HEK293T (cell line): ENCODE measurements around the gene MANEAL.

ENCODE experiments used
- CTCF ChIA-PET: fragments of 350-600 bp; formaldehyde crosslinking; extraction: SDS; loops from one replicate; lab custom pipeline; 2021; ENCODE audit warnings: antibody characterized with exemption, inconsistent platforms; lab: Yijun Ruan, JAX
- POLR2A ChIA-PET: fragments of 350-600 bp; formaldehyde crosslinking; extraction: SDS; loops from one replicate; lab custom pipeline; 2020; ENCODE audit warnings: antibody characterized with exemption, inconsistent platforms; lab: Yijun Ruan, JAX
- DNase-seq: peaks from one replicate; pipeline ENCODE4 v3.0.0; 2012; ENCODE audit warnings: mixed read lengths; ENCODE audit errors: extremely low spot score
- ARNT ChIP-seq: fragments of 450-650 bp; IDR thresholded peaks from 2 replicates; pipeline ENCODE4 v1.6.1; 2017; ENCODE audit warnings: mild to moderate bottlenecking
- BHLHE40 ChIP-seq: fragments of 450-650 bp; IDR thresholded peaks from 2 replicates; pipeline ENCODE4 v1.6.1; 2016; ENCODE audit warnings: mild to moderate bottlenecking, moderate library complexity, borderline replicate concordance
- CTBP1 ChIP-seq: fragments of 450-650 bp; IDR thresholded peaks from 2 replicates; pipeline ENCODE4 v1.6.1; 2016; ENCODE audit warnings: borderline replicate concordance
- ELF4 ChIP-seq: fragments of 450-650 bp; IDR thresholded peaks from 2 replicates; pipeline ENCODE4 v1.6.1; 2017; ENCODE audit warnings: antibody characterized with exemption
- FOXA1 ChIP-seq: fragments of 450-650 bp; IDR thresholded peaks from 2 replicates; pipeline ENCODE4 v1.6.1; 2016; ENCODE audit warnings: mild to moderate bottlenecking
- FOXK2 ChIP-seq: fragments of 450-650 bp; IDR thresholded peaks from 2 replicates; pipeline ENCODE4 v1.6.1; 2016; ENCODE audit warnings: mild to moderate bottlenecking
- FOXM1 ChIP-seq: fragments of 450-650 bp; IDR thresholded peaks from 2 replicates; pipeline ENCODE4 v1.6.1; 2017; ENCODE audit warnings: mild to moderate bottlenecking, borderline replicate concordance
- HDGF ChIP-seq: fragments of 450-650 bp; IDR thresholded peaks from 2 replicates; pipeline ENCODE4 v1.6.1; 2017; ENCODE audit warnings: antibody characterized with exemption, borderline replicate concordance
- L3MBTL2 ChIP-seq: fragments of 450-650 bp; conservative IDR thresholded peaks from 2 replicates; pipeline ENCODE4 v1.6.1; 2016; ENCODE audit warnings: mild to moderate bottlenecking
- LEF1 ChIP-seq: fragments of 450-650 bp; IDR thresholded peaks from 2 replicates; pipeline ENCODE4 v1.6.1; 2017; ENCODE audit warnings: mild to moderate bottlenecking, borderline replicate concordance
- NFRKB ChIP-seq: fragments of 450-650 bp; IDR thresholded peaks from 2 replicates; pipeline ENCODE4 v1.6.1; 2016; ENCODE audit warnings: mild to moderate bottlenecking, moderate library complexity
- SP1 ChIP-seq: fragments of 450-650 bp; IDR thresholded peaks from 2 replicates; pipeline ENCODE4 v1.6.1; 2017
- SUZ12 ChIP-seq: fragments of 450-650 bp; IDR thresholded peaks from 2 replicates; pipeline ENCODE4 v1.6.1; 2016; ENCODE audit warnings: mild to moderate bottlenecking
- TARDBP ChIP-seq: fragments of 450-650 bp; IDR thresholded peaks from 2 replicates; pipeline ENCODE4 v1.6.1; 2016
- ZNF384 ChIP-seq: fragments of 450-650 bp; IDR thresholded peaks from 2 replicates; pipeline ENCODE4 v1.6.1; 2016
- TF ChIP-seq, protein P1 (sequence below): fragments of 450-650 bp; IDR thresholded peaks from 2 replicates; pipeline ENCODE4 v1.6.1; 2016

MANEAL gene

DNA sequence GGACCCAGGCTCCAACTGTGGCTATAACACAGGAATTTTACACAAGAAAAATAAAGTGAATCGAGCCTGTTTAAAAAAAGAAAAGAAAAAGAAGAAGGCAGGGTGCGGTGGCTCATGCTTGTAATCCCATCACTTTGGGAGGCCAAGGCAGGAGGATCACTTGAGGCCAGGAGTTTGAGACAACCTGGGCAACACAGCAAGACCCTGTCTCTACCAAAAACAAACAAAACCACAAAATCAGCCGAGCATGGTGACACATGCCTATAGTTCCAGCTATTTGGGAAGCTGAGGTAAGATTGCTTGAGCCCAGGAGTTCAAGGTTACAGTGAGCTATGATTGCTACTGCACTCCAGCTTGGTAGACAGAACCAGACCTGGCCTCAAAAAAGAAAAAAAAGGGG is 48.0 kb downstream of the MANEAL start:
- TF ChIP-seq, protein P1, sequence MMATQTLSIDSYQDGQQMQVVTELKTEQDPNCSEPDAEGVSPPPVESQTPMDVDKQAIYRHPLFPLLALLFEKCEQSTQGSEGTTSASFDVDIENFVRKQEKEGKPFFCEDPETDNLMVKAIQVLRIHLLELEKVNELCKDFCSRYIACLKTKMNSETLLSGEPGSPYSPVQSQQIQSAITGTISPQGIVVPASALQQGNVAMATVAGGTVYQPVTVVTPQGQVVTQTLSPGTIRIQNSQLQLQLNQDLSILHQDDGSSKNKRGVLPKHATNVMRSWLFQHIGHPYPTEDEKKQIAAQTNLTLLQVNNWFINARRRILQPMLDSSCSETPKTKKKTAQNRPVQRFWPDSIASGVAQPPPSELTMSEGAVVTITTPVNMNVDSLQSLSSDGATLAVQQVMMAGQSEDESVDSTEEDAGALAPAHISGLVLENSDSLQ: no peak
- TF ChIP-seq FOXA1: no peak
- no peak for TF ChIP-seq BHLHE40
- no peak for TF ChIP-seq CTBP1
- no peak for TF ChIP-seq ARNT
- TF ChIP-seq FOXK2: no peak
- TF ChIP-seq FOXM1: no peak
- TF ChIP-seq NFRKB: no peak
- no peak for TF ChIP-seq L3MBTL2
- no peak for TF ChIP-seq ZNF384
- no peak for TF ChIP-seq SUZ12
- POLR2A ChIA-PET: interaction anchor here (0.6 kb wide), 1 partner anchor 18 kb away, joined by 3 read pairs; the partner anchor contains the start of gene MTF1
- CTCF ChIA-PET: interaction anchor here (1.6 kb wide), 1 partner anchor 33 kb away, joined by 3 read pairs; no protein-coding TSS in a partner anchor

DNA sequence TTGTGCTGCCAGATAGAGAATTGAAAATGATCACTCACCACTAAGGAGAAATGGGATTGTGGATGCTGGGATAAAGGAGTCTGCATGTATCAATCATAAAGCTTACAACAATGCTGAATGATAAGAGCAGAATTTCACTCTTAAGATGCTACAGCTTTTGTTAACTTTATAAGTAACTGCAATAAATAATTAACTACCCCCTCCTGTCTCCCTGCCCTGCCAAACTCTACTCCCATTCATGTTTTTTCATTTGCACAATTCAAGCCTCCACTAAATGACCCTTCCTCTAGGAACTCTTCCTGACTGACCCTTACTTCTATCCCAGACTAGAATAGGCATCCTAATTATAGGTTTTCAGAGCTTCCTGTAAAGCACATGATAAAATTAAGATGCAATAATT is 50.9 kb downstream of the MANEAL start:
- TF ChIP-seq L3MBTL2 (no peak), CTBP1 (no peak), LEF1 (no peak), SP1 (no peak), SUZ12 (no peak), NFRKB (no peak), ZNF384 (no peak), FOXA1 (no peak), FOXK2 (no peak), FOXM1 (no peak), BHLHE40 (no peak), ARNT (no peak), HDGF (no peak), TARDBP (no peak)
- TF ChIP-seq, protein P1: no peak
- ChIA-PET POLR2A (no interaction called here), CTCF (interaction anchor here (0.6 kb wide), 1 partner anchor 227 kb away, joined by 3 read pairs; no protein-coding TSS in a partner anchor)
- no peak for DNase-seq

More for the DNA sequence above, 48.0 kb downstream of the MANEAL start:
- DNase-seq: no peak

DNA sequence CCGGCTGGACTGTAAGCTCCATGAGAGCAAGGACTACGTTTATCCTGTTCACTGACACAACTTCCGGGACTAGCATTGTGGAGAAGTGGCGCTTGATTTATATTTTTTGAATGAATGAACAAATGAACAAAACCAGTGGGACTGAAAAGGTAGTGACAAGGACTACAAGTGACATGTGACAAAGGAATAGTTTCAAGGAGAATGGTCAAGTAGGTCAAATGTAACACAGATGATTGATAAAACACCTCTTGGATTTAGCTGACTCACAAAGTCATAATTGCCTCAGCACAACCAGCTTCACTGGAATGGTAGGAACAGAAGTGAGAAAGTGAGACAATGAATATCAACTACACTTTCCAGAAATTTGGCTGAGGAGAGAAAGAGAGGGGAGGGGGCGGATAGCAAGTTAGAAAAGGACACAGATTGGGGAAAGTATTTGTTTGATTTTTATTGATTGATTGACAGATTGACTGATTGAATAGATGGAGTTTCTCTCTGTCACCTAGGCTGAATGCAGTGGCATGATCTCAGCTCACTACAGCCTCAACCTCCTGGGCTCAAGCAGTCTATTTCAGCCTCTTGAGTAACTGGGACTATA is 51.5 kb downstream of the MANEAL start:
- no peak for DNase-seq
- CTCF ChIA-PET: no interaction called here
- POLR2A ChIA-PET: no interaction called here
- no peak for TF ChIP-seq TARDBP
- TF ChIP-seq, protein P1: peak; percentile 15; the same call in 1 of the 2 replicates
- TF ChIP-seq SP1: no peak

DNA sequence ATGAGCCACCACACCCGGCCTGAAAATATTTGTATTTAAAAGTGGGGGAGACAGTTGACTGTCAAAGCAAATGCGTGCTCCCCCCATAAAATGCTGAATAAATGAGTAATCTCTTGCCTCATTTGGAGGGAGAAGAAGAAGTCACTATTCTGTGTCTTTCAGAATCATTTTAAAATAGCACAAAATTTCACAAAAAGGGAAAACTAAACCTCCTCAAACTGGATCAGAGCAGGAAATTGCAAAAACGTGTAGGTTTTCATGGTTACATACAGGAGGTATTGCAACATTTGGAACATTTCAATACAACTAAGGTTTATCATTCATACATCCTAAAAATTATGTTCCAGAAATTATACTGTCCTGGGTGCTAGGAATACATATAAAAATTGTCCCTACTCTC is 52.1 kb downstream of the MANEAL start:
- ChIA-PET POLR2A (interaction anchor here (1.0 kb wide), 1 partner anchor 14 kb away, joined by 3 read pairs; no protein-coding TSS in a partner anchor), CTCF (no interaction called here)
- TF ChIP-seq SUZ12: no peak
- TF ChIP-seq CTBP1: no peak
- no peak for TF ChIP-seq FOXK2
- TF ChIP-seq FOXM1: no peak
- no peak for TF ChIP-seq SP1
- no peak for TF ChIP-seq LEF1
- TF ChIP-seq ZNF384: no peak
- TF ChIP-seq ARNT: no peak
- TF ChIP-seq BHLHE40: no peak
- TF ChIP-seq, protein P1: no peak
- no peak for TF ChIP-seq HDGF
- TF ChIP-seq L3MBTL2: no peak
- no peak for TF ChIP-seq NFRKB
- no peak for TF ChIP-seq ELF4
- no peak for TF ChIP-seq TARDBP
- no peak for TF ChIP-seq FOXA1
- no peak for DNase-seq

DNA sequence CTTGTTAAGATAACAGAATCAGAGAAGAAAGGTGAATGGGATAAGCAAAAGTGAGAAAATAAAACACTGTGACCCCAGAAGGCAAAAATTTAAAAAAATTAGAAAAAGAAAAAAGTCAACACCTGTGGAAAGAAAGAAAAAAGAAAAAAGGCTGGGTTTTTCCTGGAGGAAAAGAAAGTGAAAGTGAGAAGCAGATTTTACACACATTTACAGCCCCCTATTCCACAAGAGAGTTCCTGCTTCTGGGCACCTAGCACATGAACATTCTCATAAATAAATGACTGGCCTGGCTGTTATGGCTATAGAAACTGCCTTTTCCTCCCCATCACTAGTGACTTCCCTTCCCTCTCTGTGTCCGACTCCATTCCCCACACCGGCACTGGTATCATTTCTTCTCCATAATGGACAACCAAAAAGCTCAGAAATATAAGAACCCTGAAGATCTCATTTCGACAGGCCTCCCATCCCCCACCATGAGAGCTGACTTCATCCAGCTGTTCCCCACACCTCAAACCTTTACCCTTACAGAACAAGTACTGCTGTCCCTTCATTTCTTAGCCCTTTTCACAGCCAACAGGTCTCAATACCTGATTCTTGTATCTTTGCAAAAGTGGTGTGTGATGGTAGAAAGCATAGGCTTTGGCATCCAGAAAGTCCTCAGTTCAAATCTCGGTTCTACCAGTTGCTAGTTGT is 53.1 kb downstream of the MANEAL start:
- POLR2A ChIA-PET: interaction anchor here (1.0 to 1.8 kb wide), 2 partner anchors 13 kb away, joined by 3 to 7 read pairs; partner anchors contain the start of gene MTF1
- TF ChIP-seq, protein P1: no peak
- TF ChIP-seq HDGF (no peak), SUZ12 (no peak), L3MBTL2 (no peak), ZNF384 (no peak), BHLHE40 (no peak), TARDBP (no peak), FOXK2 (no peak), LEF1 (no peak), FOXM1 (no peak), SP1 (no peak), NFRKB (no peak), ARNT (no peak), CTBP1 (no peak), FOXA1 (no peak), ELF4 (no peak)
- CTCF ChIA-PET: no interaction called here
- DNase-seq: no peak
